ENCODE data around the gene TALDO1. TPM values are rescaled to one million over a fixed set of nuclear protein-coding genes. Genes with fewer than 3 reads are reported as not detected.

TALDO1 gene
- total RNA-seq, 1 experiment from 2014 or later: 268 TPM

GRCh38 chr11:761526-762108 lies 14.4 kb downstream of the TALDO1 start:
- WGBS (ENCODE audit: extremely low coverage, insufficient read length, low lambda C conversion rate): no CpG with 5 or more reads among the region's 8 CpGs
- Histone ChIP-seq H3K79me1 (ENCODE audit: insufficient read depth, low read depth, low read length, poor library complexity, severe bottlenecking) (peaks cover 5% of the 10 kb centered on the region), H3K23me2 (ENCODE audit: insufficient read length, low read depth, low read length, poor library complexity, severe bottlenecking) (no peaks in the 10 kb centered on the region)

More at GRCh38 chr11:761526-762108, 14.4 kb downstream of the TALDO1 start:
- H2AFZ ChIP-seq (ENCODE audit: low read length): no peak overlapping the region
- H3K9me3 ChIP-seq (ENCODE audit: control insufficient read depth, low read depth, low read length): no peaks in the 10 kb centered on the region
- no peak overlapping the region for H3K23ac ChIP-seq (ENCODE audit: insufficient read length, low read depth, low read length)
- Mint-ChIP-seq H3K27ac (peak overlapping the region in 2 of 3 experiments; percentile 61 to 67; a peak in 4 of 7 replicates), H3K27me3 (ENCODE audit: low read depth) (no peaks in the 10 kb centered on the region), H3K9me3 (no peaks in the 10 kb centered on the region), H3K4me1 (peaks cover 11 to 15% of the 10 kb centered on the region in 2 experiments), H3K4me3 (no peak overlapping the region), H3K36me3 (ENCODE audit: insufficient read depth in 1 of 3, low read depth in 3 of 3) (peaks cover 36 to 87% (median 68%) of the 10 kb centered on the region in 3 experiments)
- no peak for DNase-seq
- no peaks in the 10 kb centered on the region for H4K20me1 ChIP-seq (ENCODE audit: control insufficient read depth, insufficient read depth, insufficient read length)
- H3K4me1 ChIP-seq (ENCODE audit: insufficient read depth, low read length): no peaks in the 10 kb centered on the region
- no peak overlapping the region for H2AK5ac ChIP-seq (ENCODE audit: insufficient read length, low read length)
- no peak; the same call in 2 of the 3 replicates for TF ChIP-seq CTCF (conservative IDR thresholded peaks at IDR 0.05)
- H3K27me3 ChIP-seq (ENCODE audit: insufficient read depth, low read length): no peaks in the 10 kb centered on the region
- H3K18ac ChIP-seq (ENCODE audit: insufficient read length, low read depth, low read length): no peak overlapping the region
- H3K4ac ChIP-seq (ENCODE audit: low read depth, low read length): no peak overlapping the region
- H2BK120ac ChIP-seq (ENCODE audit: low read depth, low read length, poor library complexity, severe bottlenecking): no peak overlapping the region
- no peak overlapping the region for H4K8ac ChIP-seq (replicated peaks; ENCODE audit: insufficient read length, low read depth, low read length)
- H3K56ac ChIP-seq (ENCODE audit: insufficient read length, low read depth, low read length): no peak overlapping the region
- no peak overlapping the region for H2BK20ac ChIP-seq (ENCODE audit: low read depth, low read length, poor library complexity, severe bottlenecking)
- no peak overlapping the region for H3K14ac ChIP-seq (ENCODE audit: insufficient read depth, low read length)
- H3K27ac ChIP-seq (ENCODE audit: insufficient read length, low read depth, low read length): no peak overlapping the region
- no peak overlapping the region for H3K9ac ChIP-seq (ENCODE audit: extremely low read depth, insufficient read length, low read length)
- no peak overlapping the region for H2BK5ac ChIP-seq (ENCODE audit: insufficient read length, low read length)
- no peak overlapping the region for H3T11ph ChIP-seq (ENCODE audit: low read length)
- no peak overlapping the region for H2BK15ac ChIP-seq (ENCODE audit: low read depth, low read length)
- no peak overlapping the region for H3K4me2 ChIP-seq (ENCODE audit: insufficient read depth, insufficient read length, low read length)
- no peak overlapping the region for H2BK12ac ChIP-seq (ENCODE audit: insufficient read length, low read depth, low read length)
- no peak overlapping the region for H4K5ac ChIP-seq (ENCODE audit: insufficient read length, low read depth, low read length)
- no peak overlapping the region for H4K91ac ChIP-seq (ENCODE audit: insufficient read length, low read depth, low read length)
- H3K79me2 ChIP-seq (ENCODE audit: insufficient read depth, low read length): no peaks in the 10 kb centered on the region

Data from H9 (cell line).